GM23338 (cell line): Measurements from ENCODE around the gene PAK1IP1. TPM values are rescaled to one million over a fixed set of nuclear protein-coding genes. Genes with fewer than 3 reads are reported as not detected.

ENCODE experiments used
- ATAC-seq: fragments of 200-7000 bp; cut with Tn5 transposase; 3 replicates; pipeline ENCODE4 v1.9.1; 2020
- DNase-seq: peaks from one replicate; pipeline ENCODE4 v3.0.0-alpha.2; 2015; ENCODE audit warnings: low spot score
- H2AFZ ChIP-seq: fragments of 200-600 bp; sonication (generic); 2 replicates; pipeline ENCODE4 v1.8.0; 2016; ENCODE audit warnings: antibody characterized with exemption, mild to moderate bottlenecking, moderate library complexity
- H3F3A ChIP-seq: fragments of 200-600 bp; sonication (generic); replicated peaks from 2 replicates; pipeline ENCODE4 v1.8.0; 2017; ENCODE audit warnings: antibody characterized with exemption, mixed run types, low read depth
- H3K27ac ChIP-seq: fragments of 200-600 bp; sonication (generic); 2 replicates; pipeline ENCODE4 v1.6.1; 2016; ENCODE audit warnings: low read depth
- H3K27me3 ChIP-seq: fragments of 200-600 bp; sonication (generic); 2 replicates; pipeline ENCODE4 v1.8.0; 2016; ENCODE audit warnings: mild to moderate bottlenecking, mixed run types, moderate library complexity; ENCODE audit not compliant: insufficient read depth
- H3K36me3 ChIP-seq: fragments of 200-600 bp; sonication (generic); 2 replicates; pipeline ENCODE4 v1.8.0; 2016; ENCODE audit warnings: mild to moderate bottlenecking; ENCODE audit not compliant: insufficient read depth
- H3K4me1 ChIP-seq: fragments of 200-600 bp; sonication (generic); 2 replicates; pipeline ENCODE4 v1.8.0; 2016; ENCODE audit warnings: mild to moderate bottlenecking, moderate library complexity; ENCODE audit not compliant: insufficient read depth
- H3K4me2 ChIP-seq: fragments of 200-600 bp; sonication (generic); 2 replicates; pipeline ENCODE4 v1.7.1; 2017; ENCODE audit warnings: mixed run types
- H3K4me3 ChIP-seq: fragments of 200-600 bp; sonication (generic); 2 replicates; pipeline ENCODE4 v1.6.1; 2016; ENCODE audit warnings: mixed run types
- H3K79me2 ChIP-seq: fragments of 200-600 bp; sonication (generic); replicated peaks from 2 replicates; pipeline ENCODE4 v1.8.0; 2017; ENCODE audit warnings: mild to moderate bottlenecking; ENCODE audit not compliant: insufficient read depth
- H3K9me2 ChIP-seq: fragments of 200-600 bp; sonication (generic); 2 replicates; pipeline ENCODE4 v1.8.0; 2017; ENCODE audit not compliant: insufficient read depth
- H4K20me1 ChIP-seq: fragments of 200-600 bp; sonication (generic); replicated peaks from 2 replicates; pipeline ENCODE4 v1.8.0; 2017; ENCODE audit warnings: mild to moderate bottlenecking; ENCODE audit not compliant: insufficient read depth
- H3K27ac Mint-ChIP-seq: 2 replicates; pipeline ENCODE4 v1.8.0; 2020; ENCODE audit warnings: inconsistent platforms, mild to moderate bottlenecking, moderate library complexity, mixed read lengths
- H3K27me3 Mint-ChIP-seq: 3 replicates; pipeline ENCODE4 v1.8.0; 2022; ENCODE audit warnings: low read depth, mild to moderate bottlenecking, moderate library complexity, mixed read lengths, inconsistent platforms; ENCODE audit not compliant: insufficient read depth, poor library complexity
- H3K36me3 Mint-ChIP-seq: 3 replicates; pipeline ENCODE4 v1.8.0; 2021; ENCODE audit warnings: low read depth, mild to moderate bottlenecking, inconsistent platforms, moderate library complexity, mixed read lengths
- H3K4me1 Mint-ChIP-seq: 3 replicates; pipeline ENCODE4 v1.8.0; 2020; ENCODE audit warnings: mild to moderate bottlenecking, inconsistent platforms, mixed read lengths
- H3K4me3 Mint-ChIP-seq: 3 replicates; pipeline ENCODE4 v1.8.0; 2021; ENCODE audit warnings: moderate library complexity, mild to moderate bottlenecking, inconsistent platforms, mixed read lengths
- H3K9me3 Mint-ChIP-seq: 3 replicates; pipeline ENCODE4 v1.8.0; 2020; ENCODE audit warnings: moderate library complexity, mild to moderate bottlenecking, inconsistent platforms, mixed read lengths
- CREB1 ChIP-seq: fragments of 250-450 bp; sonication (Bioruptor Pico); IDR thresholded peaks from 2 replicates; pipeline ENCODE4 v1.5.0; 2020; ENCODE audit warnings: low read depth, mild to moderate bottlenecking, moderate library complexity
- CTCF ChIP-seq, 2 experiments: fragments of 200-600 bp in 1 of 2; sonication (generic) in 1 of 2; conservative IDR thresholded peaks; 2 replicates each; pipeline versions ENCODE4 v1.5.1 to v1.6.1; 2016 to 2017; ENCODE audit warnings: antibody characterized with exemption in 2 of 2, low read depth in 2 of 2, mild to moderate bottlenecking in 2 of 2, moderate library complexity in 1 of 2
- EZH2 ChIP-seq: fragments of 200-600 bp; sonication (generic); IDR thresholded peaks from one replicate; pipeline ENCODE4 v1.8.0; 2017; ENCODE audit warnings: antibody characterized with exemption, mild to moderate bottlenecking, low read depth; ENCODE audit not compliant: unreplicated experiment
- EZH2phosphoT487 ChIP-seq: fragments of 200-600 bp; sonication (generic); IDR thresholded peaks from one replicate; pipeline ENCODE4 v1.8.1; 2018; ENCODE audit warnings: antibody characterized with exemption; ENCODE audit not compliant: unreplicated experiment
- JUNB ChIP-seq: IDR thresholded peaks from one replicate; pipeline ENCODE4 v1.6.1; 2016; ENCODE audit warnings: antibody characterized with exemption; ENCODE audit not compliant: unreplicated experiment
- NANOG ChIP-seq: IDR thresholded peaks from 2 replicates; pipeline ENCODE4 v1.6.1; 2016; ENCODE audit warnings: antibody characterized with exemption, borderline replicate concordance
- POLR2AphosphoS5 ChIP-seq: IDR thresholded peaks from 2 replicates; pipeline ENCODE4 v1.6.1; 2016; ENCODE audit warnings: antibody characterized with exemption, low read depth
- ZNF114 ChIP-seq: fragments of 250-450 bp; sonication (Bioruptor Pico); IDR thresholded peaks from 2 replicates; pipeline ENCODE4 v1.5.0; 2020; ENCODE audit warnings: mild to moderate bottlenecking, moderate library complexity
- ZNF331 ChIP-seq: fragments of 250-450 bp; sonication (Bioruptor Pico); IDR thresholded peaks from 2 replicates; pipeline ENCODE4 v1.5.0; 2020; ENCODE audit warnings: low read depth, mild to moderate bottlenecking, moderate library complexity
- ZNF462 ChIP-seq: fragments of 250-450 bp; sonication (Bioruptor Pico); IDR thresholded peaks from 2 replicates; pipeline ENCODE4 v1.5.0; 2020; ENCODE audit warnings: mild to moderate bottlenecking, moderate library complexity
- polyA plus RNA-seq: library from polyadenylated mRNA; unstranded; fragments of >200 nt; fragmentation: Nextera tagmentation; extraction: Ambion mirVana; gene quantifications from 2 replicates; pipeline ENCODE4 v1.2.1, GENCODE V29; 2016
- total RNA-seq: library from RNA; depleted of rRNA; stranded (reverse); fragments of >200 nt; shearing (Covaris generic); gene quantifications from 2 replicates; pipeline ENCODE4 v1.2.3, GENCODE V29; 2014
- TF ChIP-seq, protein P1 (sequence below): IDR thresholded peaks from one replicate; pipeline ENCODE4 v1.6.1; 2018; ENCODE audit warnings: antibody characterized with exemption; ENCODE audit not compliant: unreplicated experiment
- TF ChIP-seq, protein P2 (sequence below): IDR thresholded peaks from 2 replicates; pipeline ENCODE4 v1.6.1; 2016; ENCODE audit warnings: antibody characterized with exemption

The PAK1IP1 gene
- total and polyA plus RNA-seq, 2 experiments from 2014 or later = 45.5 to 93.2 TPM

GRCh38 chr6:10655508-10656055 is 39.2 kb upstream of the PAK1IP1 start:
- 0 out of 3 replicates have a peak, but pooled peaks cover 3% of the 10 kb centered on the region for H3K9me3 Mint-ChIP-seq
- H3K4me3 Mint-ChIP-seq = no peak overlapping the region
- Histone ChIP-seq H3K4me2 (no peak overlapping the region), H3K4me3 (no peak overlapping the region), H3K79me2 (no peaks in the 10 kb centered on the region), H3K36me3 (no peaks in the 10 kb centered on the region), H3K27me3 (peaks cover 8% of the 10 kb centered on the region), H3F3A (0 out of 2 replicates have a peak, but pooled peaks cover 3% of the 10 kb centered on the region), H3K9me2 (0 out of 2 replicates have a peak, but pooled peaks cover 3% of the 10 kb centered on the region), H3K27ac (no peak overlapping the region), H4K20me1 (no peaks in the 10 kb centered on the region), H3K4me1 (no peaks in the 10 kb centered on the region), H2AFZ (no peak overlapping the region)
- DNase-seq = no peak
- H3K36me3 Mint-ChIP-seq = no peaks in the 10 kb centered on the region
- H3K27ac Mint-ChIP-seq = no peak overlapping the region
- TF ChIP-seq ZNF114 (CRISPR knock-in tag) = no peak
- TF ChIP-seq CTCF (conservative IDR thresholded peaks at IDR 0.05; ENCODE audit: low read depth in 2 of 2) = no peak
- TF ChIP-seq NANOG = no peak
- TF ChIP-seq ZNF462 (CRISPR knock-in tag) = no peak
- TF ChIP-seq, protein P1, sequence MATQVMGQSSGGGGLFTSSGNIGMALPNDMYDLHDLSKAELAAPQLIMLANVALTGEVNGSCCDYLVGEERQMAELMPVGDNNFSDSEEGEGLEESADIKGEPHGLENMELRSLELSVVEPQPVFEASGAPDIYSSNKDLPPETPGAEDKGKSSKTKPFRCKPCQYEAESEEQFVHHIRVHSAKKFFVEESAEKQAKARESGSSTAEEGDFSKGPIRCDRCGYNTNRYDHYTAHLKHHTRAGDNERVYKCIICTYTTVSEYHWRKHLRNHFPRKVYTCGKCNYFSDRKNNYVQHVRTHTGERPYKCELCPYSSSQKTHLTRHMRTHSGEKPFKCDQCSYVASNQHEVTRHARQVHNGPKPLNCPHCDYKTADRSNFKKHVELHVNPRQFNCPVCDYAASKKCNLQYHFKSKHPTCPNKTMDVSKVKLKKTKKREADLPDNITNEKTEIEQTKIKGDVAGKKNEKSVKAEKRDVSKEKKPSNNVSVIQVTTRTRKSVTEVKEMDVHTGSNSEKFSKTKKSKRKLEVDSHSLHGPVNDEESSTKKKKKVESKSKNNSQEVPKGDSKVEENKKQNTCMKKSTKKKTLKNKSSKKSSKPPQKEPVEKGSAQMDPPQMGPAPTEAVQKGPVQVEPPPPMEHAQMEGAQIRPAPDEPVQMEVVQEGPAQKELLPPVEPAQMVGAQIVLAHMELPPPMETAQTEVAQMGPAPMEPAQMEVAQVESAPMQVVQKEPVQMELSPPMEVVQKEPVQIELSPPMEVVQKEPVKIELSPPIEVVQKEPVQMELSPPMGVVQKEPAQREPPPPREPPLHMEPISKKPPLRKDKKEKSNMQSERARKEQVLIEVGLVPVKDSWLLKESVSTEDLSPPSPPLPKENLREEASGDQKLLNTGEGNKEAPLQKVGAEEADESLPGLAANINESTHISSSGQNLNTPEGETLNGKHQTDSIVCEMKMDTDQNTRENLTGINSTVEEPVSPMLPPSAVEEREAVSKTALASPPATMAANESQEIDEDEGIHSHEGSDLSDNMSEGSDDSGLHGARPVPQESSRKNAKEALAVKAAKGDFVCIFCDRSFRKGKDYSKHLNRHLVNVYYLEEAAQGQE = no peak
- no peak for TF ChIP-seq POLR2AphosphoS5
- no peak for TF ChIP-seq EZH2phosphoT487
- TF ChIP-seq EZH2 = no peak
- TF ChIP-seq JUNB = no peak
- TF ChIP-seq, protein P2, sequence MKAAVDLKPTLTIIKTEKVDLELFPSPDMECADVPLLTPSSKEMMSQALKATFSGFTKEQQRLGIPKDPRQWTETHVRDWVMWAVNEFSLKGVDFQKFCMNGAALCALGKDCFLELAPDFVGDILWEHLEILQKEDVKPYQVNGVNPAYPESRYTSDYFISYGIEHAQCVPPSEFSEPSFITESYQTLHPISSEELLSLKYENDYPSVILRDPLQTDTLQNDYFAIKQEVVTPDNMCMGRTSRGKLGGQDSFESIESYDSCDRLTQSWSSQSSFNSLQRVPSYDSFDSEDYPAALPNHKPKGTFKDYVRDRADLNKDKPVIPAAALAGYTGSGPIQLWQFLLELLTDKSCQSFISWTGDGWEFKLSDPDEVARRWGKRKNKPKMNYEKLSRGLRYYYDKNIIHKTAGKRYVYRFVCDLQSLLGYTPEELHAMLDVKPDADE = no peak
- no peak for TF ChIP-seq CREB1 (CRISPR knock-in tag)
- no peak for TF ChIP-seq ZNF331 (CRISPR knock-in tag)
- peaks cover 8% of the 10 kb centered on the region for H3K27me3 Mint-ChIP-seq
- ATAC-seq = no peak
- peaks cover 3% of the 10 kb centered on the region; the same call in 2 of the 3 replicates for H3K4me1 Mint-ChIP-seq
